DOHH2 (cell line): ENCODE data around the gene CD200R1L.

Experiments used
- H3F3A ChIP-seq: fragments of 200-600 bp; sonication (generic), shearing (Covaris generic); 2 replicates; pipeline ENCODE4 v1.6.0; 2016; ENCODE audit warnings: antibody characterized with exemption, mild to moderate bottlenecking; ENCODE audit not compliant: control insufficient read depth, insufficient read depth
- H3K27ac ChIP-seq: fragments of 200-600 bp; sonication (generic); 2 replicates; pipeline ENCODE4 v1.5.1; 2014; ENCODE audit warnings: low read depth, mild to moderate bottlenecking, low read length, moderate library complexity
- H3K27me3 ChIP-seq: fragments of 200-600 bp; sonication (generic); 2 replicates; pipeline ENCODE4 v1.6.1; 2014; ENCODE audit warnings: mild to moderate bottlenecking, low read length, mixed read lengths; ENCODE audit not compliant: control insufficient read depth
- H3K36me3 ChIP-seq: fragments of 200-600 bp; sonication (generic); 2 replicates; pipeline ENCODE4 v1.6.1; 2014; ENCODE audit warnings: mild to moderate bottlenecking, low read length, moderate library complexity, mixed read lengths; ENCODE audit not compliant: control insufficient read depth
- H3K4me1 ChIP-seq: fragments of 200-600 bp; sonication (generic); 2 replicates; pipeline ENCODE4 v1.6.1; 2014; ENCODE audit warnings: mild to moderate bottlenecking, low read length, mixed read lengths; ENCODE audit not compliant: control insufficient read depth
- H3K4me2 ChIP-seq: fragments of 200-600 bp; sonication (generic); 2 replicates; pipeline ENCODE4 v1.6.0; 2014; ENCODE audit warnings: mild to moderate bottlenecking, low read length, moderate library complexity
- H3K4me3 ChIP-seq: fragments of 200-600 bp; sonication (generic); 2 replicates; pipeline ENCODE4 v1.5.1; 2014; ENCODE audit warnings: mild to moderate bottlenecking, low read length, mixed read lengths
- H3K79me2 ChIP-seq: fragments of 200-600 bp; sonication (generic); 2 replicates; pipeline ENCODE4 v1.6.1; 2014; ENCODE audit warnings: mild to moderate bottlenecking, low read length, mixed read lengths; ENCODE audit not compliant: control insufficient read depth
- H3K9me2 ChIP-seq: fragments of 200-600 bp; sonication (generic); replicated peaks from 2 replicates; pipeline ENCODE4 v1.6.1; 2014; ENCODE audit warnings: mild to moderate bottlenecking, low read length, mixed read lengths; ENCODE audit not compliant: control insufficient read depth
- H3K9me3 ChIP-seq: fragments of 200-600 bp; sonication (generic); 2 replicates; pipeline ENCODE4 v1.6.1; 2014; ENCODE audit warnings: antibody characterized with exemption, low read length, mixed read lengths; ENCODE audit not compliant: control insufficient read depth, insufficient read depth
- H4K20me1 ChIP-seq: fragments of 200-600 bp; sonication (generic); 2 replicates; pipeline ENCODE4 v1.6.0; 2014; ENCODE audit warnings: low read depth, mild to moderate bottlenecking, antibody characterized with exemption, low read length, moderate library complexity; ENCODE audit not compliant: control insufficient read depth, insufficient read depth
- CTCF ChIP-seq: fragments of 200-600 bp; sonication (generic); IDR thresholded peaks from one replicate; pipeline ENCODE4 v1.5.1; 2014; ENCODE audit warnings: antibody characterized with exemption, mild to moderate bottlenecking, low read depth, low read length; ENCODE audit not compliant: poor library complexity, severe bottlenecking
- EZH2phosphoT487 ChIP-seq: fragments of 200-600 bp; sonication (generic); IDR thresholded peaks from 2 replicates; pipeline ENCODE4 v1.6.1; 2017; ENCODE audit warnings: borderline replicate concordance, mild to moderate bottlenecking, antibody characterized with exemption, low read length, moderate library complexity, mixed read lengths

CD200R1L gene

GRCh38 chr3:112779011-112779410, 67.7 kb downstream of the CD200R1L start:
- Histone ChIP-seq H3K9me2 (no peaks in the 10 kb centered on the region), H3K27me3 (peaks cover 11% of the 10 kb centered on the region), H4K20me1 (no peaks in the 10 kb centered on the region), H3K9me3 (no peaks in the 10 kb centered on the region), H3K4me3 (no peak overlapping the region), H3K4me2 (no peak overlapping the region), H3F3A (no peaks in the 10 kb centered on the region), H3K4me1 (peaks cover 7% of the 10 kb centered on the region), H3K79me2 (no peaks in the 10 kb centered on the region), H3K36me3 (no peaks in the 10 kb centered on the region), H3K27ac (no peak overlapping the region)
- TF ChIP-seq CTCF = no peak

GRCh38 chr3:112778353-112778948, 68.2 kb downstream of the CD200R1L start:
- H3K4me1 ChIP-seq = peaks cover 10% of the 10 kb centered on the region
- no peaks in the 10 kb centered on the region for H3K36me3 ChIP-seq
- H3K27me3 ChIP-seq = peaks cover 7% of the 10 kb centered on the region; the same call in 1 of the 2 replicates
- TF ChIP-seq EZH2phosphoT487 (no peak), CTCF (no peak)
- H3K9me2 ChIP-seq = no peaks in the 10 kb centered on the region
- H3K27ac ChIP-seq = no peak overlapping the region
- H4K20me1 ChIP-seq = no peaks in the 10 kb centered on the region
- no peak overlapping the region for H3K4me2 ChIP-seq
- H3K9me3 ChIP-seq = no peaks in the 10 kb centered on the region
- H3K79me2 ChIP-seq = no peaks in the 10 kb centered on the region
- H3K4me3 ChIP-seq = no peak overlapping the region
- no peaks in the 10 kb centered on the region for H3F3A ChIP-seq

GRCh38 chr3:112777811-112778210, 68.9 kb downstream of the CD200R1L start:
- Histone ChIP-seq H3K4me1 (peaks cover 10% of the 10 kb centered on the region), H3K36me3 (no peaks in the 10 kb centered on the region), H4K20me1 (no peaks in the 10 kb centered on the region), H3K9me3 (no peaks in the 10 kb centered on the region), H3K9me2 (no peaks in the 10 kb centered on the region), H3K4me3 (no peak overlapping the region), H3K79me2 (no peaks in the 10 kb centered on the region), H3K4me2 (no peak overlapping the region), H3F3A (no peaks in the 10 kb centered on the region), H3K27me3 (peaks cover 5% of the 10 kb centered on the region; the same call in 1 of the 2 replicates), H3K27ac (no peak overlapping the region)
- no peak for TF ChIP-seq EZH2phosphoT487
- no peak for TF ChIP-seq CTCF
